HG02588 (cell line): ENCODE measurements around the gene MFNG.

ENCODE experiments used
- ATAC-seq: cut with Tn5 transposase; IDR thresholded peaks from one replicate; pipeline ENCODE4 v1.9.1; 2021; ENCODE audit warnings: mild to moderate bottlenecking, moderate library complexity; ENCODE audit not compliant: unreplicated experiment

The MFNG gene

GRCh38 chr22:37427711-37428635 is 58.2 kb downstream of the MFNG start:
- ATAC-seq: no peak

- no peak for ATAC-seq
Observed at GRCh38 chr22:37427135-37427710, 59.0 kb downstream of the MFNG start, which contains the start of gene ELFN2. ELFN2 (minus strand) TSS chr22:37427479; CDS start chr22:37375534, 51,945 bp downstream.

GRCh38 chr22:37426706-37427134 is 59.5 kb downstream of the MFNG start:
- no peak for ATAC-seq

GRCh38 chr22:37425800-37426705 is 60.1 kb downstream of the MFNG start:
- ATAC-seq: no peak

GRCh38 chr22:37425369-37425768 is 60.8 kb downstream of the MFNG start:
- ATAC-seq: no peak

- no peak for ATAC-seq
Observed at GRCh38 chr22:37423283-37423682, 62.9 kb downstream of the MFNG start.

GRCh38 chr22:37421468-37421877 is 64.7 kb downstream of the MFNG start:
- ATAC-seq: no peak

GRCh38 chr22:37420686-37421467 is 65.3 kb downstream of the MFNG start:
- no peak for ATAC-seq

GRCh38 chr22:37419969-37420685 is 66.1 kb downstream of the MFNG start:
- ATAC-seq: no peak

GRCh38 chr22:37419370-37419968 is 66.7 kb downstream of the MFNG start:
- no peak for ATAC-seq
